ENCODE results near the gene CRYGN.

- TF ChIP-seq CTCF (conservative IDR thresholded peaks at IDR 0.05 in 1 of 2, IDR thresholded peaks at IDR 0.05 in 1 of 2; ENCODE audit: extremely low read depth in 1 of 2, insufficient read depth in 1 of 2, low read depth in 1 of 2, low read length in 2 of 2), result no peak
- TF ChIP-seq EZH2 (IDR thresholded peaks at IDR 0.05; ENCODE audit: borderline replicate concordance, low read length), result no peak
Observed at GRCh38 chr7:151431768-151432311, 8.1 kb downstream of the CRYGN start.
